Tibial artery (tissue), 4 donors: ENCODE data around the gene TRAF1.
A peak's percentile ranks its signal among the peaks of the same experiment; 100 is the strongest.

Source experiments
- DNase-seq, 2 donors: peaks; one replicate each; pipeline ENCODE4 v3.0.0-alpha.2; 2019
- H3K27ac ChIP-seq, 2 donors: fragments of 200-600 bp; sonication (generic) in 1 of 2; 1 replicate in 1 of 2; 2 replicates in 1 of 2; pipeline ENCODE4 v1.5.1; 2018 to 2019; ENCODE audit warnings: mild to moderate bottlenecking in 1 of 2
- H3K27me3 ChIP-seq, 2 donors: fragments of 200-600 bp; sonication (generic) in 1 of 2; one replicate each; pipeline versions ENCODE4 v1.5.1 to v1.6.0; 2016 to 2019
- H3K36me3 ChIP-seq, 3 donors: fragments of 200-600 bp; sonication (generic) in 2 of 3; one replicate each; pipeline ENCODE4 v1.5.1; 2016 to 2019; ENCODE audit warnings: mild to moderate bottlenecking in 2 of 3
- H3K4me1 ChIP-seq, 4 donors: fragments of 200-600 bp; sonication (generic) in 2 of 4; 1 replicate in 3 of 4; 2 replicates in 1 of 4; pipeline ENCODE4 v1.5.1; 2016 to 2019
- H3K4me3 ChIP-seq, 2 donors: fragments of 200-600 bp; sonication (generic) in 1 of 2; 1 replicate in 1 of 2; 2 replicates in 1 of 2; pipeline ENCODE4 v1.5.1; 2018 to 2019; ENCODE audit warnings: mild to moderate bottlenecking in 2 of 2
- H3K9me3 ChIP-seq, 3 donors: fragments of 200-600 bp; sonication (generic) in 1 of 3; one replicate each; pipeline ENCODE4 v1.5.1; 2016 to 2019
- CTCF ChIP-seq, 2 experiments: fragments of 200-600 bp in 1 of 2; fragments of 450-650 bp in 1 of 2; IDR thresholded peaks; one replicate each; pipeline ENCODE4 v1.5.1; 2017 to 2019; ENCODE audit warnings: antibody characterized with exemption in 2 of 2, mild to moderate bottlenecking in 1 of 2, moderate library complexity in 1 of 2
- intact Hi-C: fragments of 100-400 bp; cut with DNase I; formaldehyde crosslinking; loops from one replicate; pipeline ENCODE4 v1.15.0; 2023; ENCODE audit warnings: low total_unique reads

The TRAF1 gene

GRCh38 chr9:120917929-120918762, 8.4 kb downstream of the TRAF1 start:
- Histone ChIP-seq H3K27me3 (no peaks in the 10 kb centered on the region), H3K4me3 (no peak overlapping the region), H3K9me3 (no peaks in the 10 kb centered on the region), H3K36me3 (peaks cover 1 to 5% (median 4%) of the 10 kb centered on the region in 3 donors), H3K4me1 (peaks cover 8 to 95% (median 69%) of the 10 kb centered on the region in 4 donors), H3K27ac (peak overlapping the region; percentile 94)
- intact Hi-C loops: no loop called here
- no peak for DNase-seq
- TF ChIP-seq CTCF (IDR thresholded peaks at IDR 0.05): no peak

- H3K9me3 ChIP-seq: no peaks in the 10 kb centered on the region
- DNase-seq: no peak
- H3K36me3 ChIP-seq: peaks cover 9 to 12% (median 10%) of the 10 kb centered on the region in 3 donors
- H3K4me1 ChIP-seq: peaks cover 8 to 85% (median 65%) of the 10 kb centered on the region in 4 donors
- no peaks in the 10 kb centered on the region for H3K27me3 ChIP-seq
- peak overlapping the region; percentile 94 for H3K27ac ChIP-seq
- intact Hi-C loops: no loop called here
- no peak for TF ChIP-seq CTCF (IDR thresholded peaks at IDR 0.05)
- H3K4me3 ChIP-seq: no peak overlapping the region
Measured at GRCh38 chr9:120916991-120917880, 9.4 kb downstream of the TRAF1 start.

- peak in 1 of 2 experiments; percentile 32 for TF ChIP-seq CTCF (IDR thresholded peaks at IDR 0.05)
- peaks cover 11 to 18% (median 16%) of the 10 kb centered on the region in 3 donors for H3K36me3 ChIP-seq
- H3K9me3 ChIP-seq: no peaks in the 10 kb centered on the region
- intact Hi-C loops: no loop called here
- no peak overlapping the region for H3K4me3 ChIP-seq
- peaks cover 8 to 79% (median 61%) of the 10 kb centered on the region in 4 donors for H3K4me1 ChIP-seq
- peak; percentile 86 to 94 for DNase-seq
- no peaks in the 10 kb centered on the region for H3K27me3 ChIP-seq
- H3K27ac ChIP-seq: peak overlapping the region; percentile 94
Measured at GRCh38 chr9:120916588-120916987, 10.0 kb downstream of the TRAF1 start.

GRCh38 chr9:120915854-120916470, 10.6 kb downstream of the TRAF1 start:
- Histone ChIP-seq H3K27me3 (no peaks in the 10 kb centered on the region), H3K9me3 (no peaks in the 10 kb centered on the region), H3K36me3 (peaks cover 17 to 24% (median 19%) of the 10 kb centered on the region in 3 donors), H3K4me1 (peaks cover 8 to 73% (median 57%) of the 10 kb centered on the region in 4 donors), H3K27ac (peak overlapping the region; percentile 94), H3K4me3 (no peak overlapping the region)
- intact Hi-C loops: no loop called here
- no peak for TF ChIP-seq CTCF (IDR thresholded peaks at IDR 0.05)
- DNase-seq: no peak

GRCh38 chr9:120914953-120915352, 11.6 kb downstream of the TRAF1 start:
- intact Hi-C loops: no loop called here
- Histone ChIP-seq H3K4me3 (no peak overlapping the region), H3K27ac (peak overlapping the region; percentile 94), H3K9me3 (no peaks in the 10 kb centered on the region), H3K4me1 (peaks cover 8 to 67% (median 49%) of the 10 kb centered on the region in 4 donors), H3K36me3 (peaks cover 17 to 33% (median 21%) of the 10 kb centered on the region in 3 donors), H3K27me3 (no peaks in the 10 kb centered on the region)
- no peak for TF ChIP-seq CTCF (IDR thresholded peaks at IDR 0.05)
- DNase-seq: no peak
